Measurements from ENCODE around the gene KPNA5.

DNA sequence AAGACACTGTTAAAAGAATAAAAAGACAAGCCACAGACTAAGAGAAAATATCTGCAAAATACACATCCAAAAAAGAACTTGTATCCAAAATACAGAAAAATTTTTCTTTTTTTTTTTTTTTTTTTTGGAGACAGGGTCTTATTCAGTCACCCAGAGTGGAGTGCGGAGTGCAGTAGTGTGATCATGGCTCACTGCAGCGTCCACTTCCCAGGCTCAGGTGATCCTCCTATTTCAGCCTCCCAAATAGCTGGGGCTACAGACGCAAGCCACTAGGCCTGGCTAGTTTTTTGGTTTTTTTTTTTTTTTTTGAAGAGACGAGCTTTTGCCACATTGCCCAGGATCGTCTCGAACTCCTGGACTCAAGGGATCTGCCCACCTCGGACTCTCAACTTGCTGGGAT lies 15.5 kb upstream of the KPNA5 start:
- TF ChIP-seq POLR2AphosphoS5 (IDR thresholded peaks at IDR 0.05) = no peak
- TF ChIP-seq, protein P1, sequence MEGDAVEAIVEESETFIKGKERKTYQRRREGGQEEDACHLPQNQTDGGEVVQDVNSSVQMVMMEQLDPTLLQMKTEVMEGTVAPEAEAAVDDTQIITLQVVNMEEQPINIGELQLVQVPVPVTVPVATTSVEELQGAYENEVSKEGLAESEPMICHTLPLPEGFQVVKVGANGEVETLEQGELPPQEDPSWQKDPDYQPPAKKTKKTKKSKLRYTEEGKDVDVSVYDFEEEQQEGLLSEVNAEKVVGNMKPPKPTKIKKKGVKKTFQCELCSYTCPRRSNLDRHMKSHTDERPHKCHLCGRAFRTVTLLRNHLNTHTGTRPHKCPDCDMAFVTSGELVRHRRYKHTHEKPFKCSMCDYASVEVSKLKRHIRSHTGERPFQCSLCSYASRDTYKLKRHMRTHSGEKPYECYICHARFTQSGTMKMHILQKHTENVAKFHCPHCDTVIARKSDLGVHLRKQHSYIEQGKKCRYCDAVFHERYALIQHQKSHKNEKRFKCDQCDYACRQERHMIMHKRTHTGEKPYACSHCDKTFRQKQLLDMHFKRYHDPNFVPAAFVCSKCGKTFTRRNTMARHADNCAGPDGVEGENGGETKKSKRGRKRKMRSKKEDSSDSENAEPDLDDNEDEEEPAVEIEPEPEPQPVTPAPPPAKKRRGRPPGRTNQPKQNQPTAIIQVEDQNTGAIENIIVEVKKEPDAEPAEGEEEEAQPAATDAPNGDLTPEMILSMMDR (IDR thresholded peaks at IDR 0.05) = no peak

All from prostate gland (tissue), 2 donors.